Measurements from ENCODE around the gene PRTFDC1. TPM values are rescaled to one million over a fixed set of nuclear protein-coding genes. Genes with fewer than 3 reads are reported as not detected.
"Not testable (repeated sequence)": the region's sequence is repeated elsewhere in the genome, so short reads cannot be mapped to it uniquely, and the experiment has no call there.

PRTFDC1 gene
- total RNA-seq, 2 donors from 2014 or later, result 0.80 to 2.0 TPM

GRCh38 chr10:24981161-24981710 is 28.8 kb upstream of the PRTFDC1 start:
- 93% methylated on average over 5 of the region's 5 CpGs for WGBS
- Histone ChIP-seq H3K36me3 (no peaks in the 10 kb centered on the region), H3K4me3 (no peak overlapping the region), H3K27me3 (replicated peaks; ENCODE audit: insufficient read depth) (no peaks in the 10 kb centered on the region), H3K9me3 (no peaks in the 10 kb centered on the region), H3K4me1 (replicated peaks) (no peaks in the 10 kb centered on the region), H3K27ac (no peak overlapping the region)
- TF ChIP-seq POLR2AphosphoS5 (IDR thresholded peaks at IDR 0.05) (no peak), POLR2A (IDR thresholded peaks at IDR 0.05) (no peak)
- intact Hi-C loops (cut with DNase I), result loop anchor here (10.0 kb wide), 1 partner anchor 336 kb away; no protein-coding TSS in a partner anchor
- no peak for DNase-seq (ENCODE audit: low spot score)

DNA sequence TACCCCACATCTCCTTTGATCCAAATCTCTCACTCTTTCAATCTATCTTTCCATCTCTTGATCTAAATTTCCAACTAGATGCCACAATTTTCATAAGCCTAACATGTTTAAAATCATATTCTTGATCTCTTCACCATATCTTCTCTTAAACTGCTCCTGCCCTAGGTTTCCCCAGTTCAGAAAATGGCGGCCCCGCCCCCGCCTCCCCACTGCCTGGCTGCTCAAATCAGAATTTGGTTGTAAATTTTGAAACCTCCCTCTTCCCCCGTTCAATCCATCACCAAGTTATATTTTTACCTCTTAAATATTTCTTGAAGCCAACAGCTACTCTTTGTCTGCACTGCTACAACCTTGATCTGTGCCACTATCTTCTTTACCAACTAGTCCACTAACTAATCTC is 27.3 kb upstream of the PRTFDC1 start:
- Histone ChIP-seq H3K36me3 (no peaks in the 10 kb centered on the region), H3K4me1 (replicated peaks) (no peaks in the 10 kb centered on the region), H3K27me3 (replicated peaks; ENCODE audit: insufficient read depth) (no peaks in the 10 kb centered on the region), H3K4me3 (no peak overlapping the region), H3K27ac (no peak overlapping the region), H3K9me3 (no peaks in the 10 kb centered on the region)
- TF ChIP-seq POLR2AphosphoS5 (IDR thresholded peaks at IDR 0.05) (no peak), POLR2A (IDR thresholded peaks at IDR 0.05) (no peak)
- TF ChIP-seq, protein P1, sequence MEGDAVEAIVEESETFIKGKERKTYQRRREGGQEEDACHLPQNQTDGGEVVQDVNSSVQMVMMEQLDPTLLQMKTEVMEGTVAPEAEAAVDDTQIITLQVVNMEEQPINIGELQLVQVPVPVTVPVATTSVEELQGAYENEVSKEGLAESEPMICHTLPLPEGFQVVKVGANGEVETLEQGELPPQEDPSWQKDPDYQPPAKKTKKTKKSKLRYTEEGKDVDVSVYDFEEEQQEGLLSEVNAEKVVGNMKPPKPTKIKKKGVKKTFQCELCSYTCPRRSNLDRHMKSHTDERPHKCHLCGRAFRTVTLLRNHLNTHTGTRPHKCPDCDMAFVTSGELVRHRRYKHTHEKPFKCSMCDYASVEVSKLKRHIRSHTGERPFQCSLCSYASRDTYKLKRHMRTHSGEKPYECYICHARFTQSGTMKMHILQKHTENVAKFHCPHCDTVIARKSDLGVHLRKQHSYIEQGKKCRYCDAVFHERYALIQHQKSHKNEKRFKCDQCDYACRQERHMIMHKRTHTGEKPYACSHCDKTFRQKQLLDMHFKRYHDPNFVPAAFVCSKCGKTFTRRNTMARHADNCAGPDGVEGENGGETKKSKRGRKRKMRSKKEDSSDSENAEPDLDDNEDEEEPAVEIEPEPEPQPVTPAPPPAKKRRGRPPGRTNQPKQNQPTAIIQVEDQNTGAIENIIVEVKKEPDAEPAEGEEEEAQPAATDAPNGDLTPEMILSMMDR (IDR thresholded peaks at IDR 0.05), result no peak
- 95% methylated on average over 4 of the region's 4 CpGs for WGBS
- no peak for DNase-seq (ENCODE audit: low spot score)
- intact Hi-C loops (cut with DNase I), result loop anchor here (10.0 kb wide), 1 partner anchor 335 kb away; no protein-coding TSS in a partner anchor

GRCh38 chr10:24974976-24975375 is 22.6 kb upstream of the PRTFDC1 start:
- 25% methylated on average over 2 of the region's 2 CpGs for WGBS
- Histone ChIP-seq H3K9me3 (no peaks in the 10 kb centered on the region), H3K36me3 (no peaks in the 10 kb centered on the region), H3K4me1 (replicated peaks) (no peaks in the 10 kb centered on the region), H3K27ac (no peak overlapping the region), H3K27me3 (replicated peaks; ENCODE audit: insufficient read depth) (no peaks in the 10 kb centered on the region), H3K4me3 (no peak overlapping the region)
- DNase-seq (ENCODE audit: low spot score), result no peak
- TF ChIP-seq POLR2AphosphoS5 (IDR thresholded peaks at IDR 0.05) (no peak), POLR2A (IDR thresholded peaks at IDR 0.05) (no peak)
- TF ChIP-seq, protein P1 (IDR thresholded peaks at IDR 0.05), result no peak
- intact Hi-C loops (cut with DNase I), result no loop called here

DNA sequence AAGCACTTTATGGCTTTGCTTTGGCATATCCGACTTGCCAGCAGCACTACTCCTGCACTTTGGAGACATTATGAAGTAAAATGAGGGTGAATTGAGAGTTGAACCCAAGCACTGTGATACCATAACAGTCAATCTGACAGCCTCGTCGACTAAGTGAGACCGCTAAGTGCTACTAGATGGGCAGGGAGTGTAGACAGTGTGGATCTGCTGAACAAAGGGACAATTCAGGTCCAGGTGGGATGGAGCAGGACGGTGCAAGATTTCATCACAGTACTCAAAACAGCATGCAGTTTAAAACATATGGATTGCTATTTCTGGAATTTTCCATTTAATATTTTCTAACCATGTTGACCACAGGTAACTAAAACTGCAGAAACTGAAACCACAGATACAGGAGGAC is 20.8 kb upstream of the PRTFDC1 start:
- Histone ChIP-seq H3K36me3 (no peaks in the 10 kb centered on the region), H3K4me3 (no peak overlapping the region), H3K27me3 (replicated peaks; ENCODE audit: insufficient read depth) (no peaks in the 10 kb centered on the region), H3K9me3 (no peaks in the 10 kb centered on the region), H3K27ac (no peak overlapping the region), H3K4me1 (replicated peaks) (no peaks in the 10 kb centered on the region)
- TF ChIP-seq POLR2A (IDR thresholded peaks at IDR 0.05) (no peak), POLR2AphosphoS5 (IDR thresholded peaks at IDR 0.05) (no peak)
- TF ChIP-seq, protein P1 (IDR thresholded peaks at IDR 0.05), result no peak
- 67% methylated on average over 5 of the region's 5 CpGs for WGBS
- intact Hi-C loops (cut with DNase I), result no loop called here
- DNase-seq (ENCODE audit: low spot score), result no peak

DNA sequence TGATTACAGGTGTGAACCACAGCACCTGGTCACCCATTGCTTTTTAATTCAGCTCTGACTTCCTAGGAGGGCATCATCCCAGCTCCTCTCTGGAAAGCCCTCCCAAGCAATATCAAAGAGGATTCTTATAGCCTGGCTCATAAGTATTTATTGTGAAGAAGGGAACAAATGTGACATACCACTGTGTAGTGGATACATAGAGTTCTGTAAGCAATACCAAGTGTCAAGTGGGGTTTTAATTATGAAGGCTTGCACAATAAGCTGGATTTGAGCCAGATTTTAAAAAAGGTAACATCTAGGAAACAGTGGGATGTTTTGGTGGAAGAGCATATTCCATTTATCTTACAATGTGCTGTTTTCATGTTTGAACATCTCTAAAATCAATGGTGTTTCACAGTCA is 19.0 kb upstream of the PRTFDC1 start:
- H3K4me3 ChIP-seq, result no peak overlapping the region
- intact Hi-C loops (cut with DNase I), result no loop called here
- TF ChIP-seq POLR2AphosphoS5 (IDR thresholded peaks at IDR 0.05), result no peak

GRCh38 chr10:24969841-24970281 is 17.5 kb upstream of the PRTFDC1 start:
- no peak for TF ChIP-seq POLR2AphosphoS5 (IDR thresholded peaks at IDR 0.05)
- Histone ChIP-seq H3K27me3 (replicated peaks; ENCODE audit: insufficient read depth) (no peaks in the 10 kb centered on the region), H3K9me3 (no peaks in the 10 kb centered on the region), H3K4me3 (no peak overlapping the region), H3K36me3 (no peaks in the 10 kb centered on the region), H3K27ac (no peak overlapping the region), H3K4me1 (replicated peaks) (no peaks in the 10 kb centered on the region)
- intact Hi-C loops (cut with DNase I), result no loop called here
- WGBS, result 42% methylated on average over 2 of the region's 2 CpGs
- DNase-seq (ENCODE audit: low spot score), result no peak

More for the DNA sequence above, 19.0 kb upstream of the PRTFDC1 start:
- DNase-seq (ENCODE audit: low spot score), result no peak
- Histone ChIP-seq H3K27me3 (replicated peaks; ENCODE audit: insufficient read depth) (no peaks in the 10 kb centered on the region), H3K27ac (no peak overlapping the region), H3K4me1 (replicated peaks) (no peaks in the 10 kb centered on the region), H3K9me3 (no peaks in the 10 kb centered on the region), H3K36me3 (no peaks in the 10 kb centered on the region)

DNA sequence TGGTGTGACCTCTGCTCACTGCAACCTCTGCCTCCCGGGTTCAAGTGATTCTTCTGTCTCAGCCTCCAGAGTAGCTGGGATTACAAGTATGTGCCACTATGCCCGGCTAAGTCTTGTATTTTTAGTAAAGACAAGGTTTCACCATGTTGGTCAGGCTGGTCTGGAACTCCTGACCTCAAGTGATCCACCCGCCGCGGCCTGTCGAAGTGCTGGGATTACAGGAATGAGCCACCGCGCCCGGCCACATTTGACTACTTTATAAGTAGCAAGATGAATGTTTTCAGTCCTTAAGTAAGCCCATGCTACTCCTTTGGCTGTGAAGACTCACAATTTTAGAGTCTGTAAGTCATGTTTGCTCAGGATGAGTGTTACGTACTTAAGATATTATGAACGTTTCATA is 16.5 kb upstream of the PRTFDC1 start:
- DNase-seq (ENCODE audit: low spot score); H3K36me3 ChIP-seq; H3K27me3 ChIP-seq (replicated peaks; ENCODE audit: insufficient read depth); intact Hi-C loops (cut with DNase I); H3K4me1 ChIP-seq (replicated peaks); H3K4me3 ChIP-seq; H3K27ac ChIP-seq; H3K9me3 ChIP-seq: not testable (repeated sequence)
- WGBS, result 91% methylated on average over 11 of the region's 11 CpGs
